NT2/D1 (cell line): ENCODE data around the gene SRCAP.

ENCODE experiments used
- SUZ12 ChIP-seq: IDR thresholded peaks from 2 replicates; pipeline ENCODE4 v1.6.1; 2011; ENCODE audit not compliant: insufficient read length, insufficient read depth; ENCODE audit errors: extremely low read depth
- YY1 ChIP-seq: IDR thresholded peaks from 2 replicates; pipeline ENCODE4 v1.6.1; 2011; ENCODE audit not compliant: insufficient read length, insufficient read depth
- ZNF274 ChIP-seq: IDR thresholded peaks from 2 replicates; pipeline ENCODE4 v1.6.1; 2011; ENCODE audit warnings: mild to moderate bottlenecking, low read depth, low read length

DNA sequence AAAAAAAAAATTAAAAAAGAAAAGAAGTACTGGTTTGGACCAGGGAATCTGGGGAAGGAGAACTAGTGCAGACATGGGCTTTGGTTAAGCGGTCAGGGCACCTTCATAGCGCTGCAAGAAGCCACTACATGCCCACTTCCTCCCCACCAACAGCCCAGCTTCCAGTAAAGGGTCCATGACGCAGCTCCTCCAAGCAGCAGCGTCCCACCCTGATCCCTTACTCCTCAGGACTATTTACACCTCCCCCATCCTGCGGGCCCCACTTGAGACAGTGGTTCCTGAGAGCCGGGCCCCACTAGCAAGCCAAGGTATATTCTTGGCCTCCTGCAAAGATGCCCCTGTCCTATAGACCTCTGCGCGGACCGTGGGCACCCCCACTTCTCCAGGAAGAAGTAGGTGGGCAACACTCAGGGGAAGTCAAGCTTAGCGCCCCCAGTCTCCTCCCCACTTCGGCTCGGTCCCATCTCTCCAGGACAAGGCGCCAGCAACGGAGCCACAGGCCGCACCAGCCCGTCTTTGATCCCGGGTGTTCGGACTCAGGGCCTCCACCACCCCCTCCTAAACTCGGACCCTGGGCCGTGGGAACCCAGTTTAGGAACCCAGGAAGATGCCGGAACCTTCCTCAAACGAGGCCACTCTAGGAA, 49.1 kb upstream of the SRCAP start:
- TF ChIP-seq SUZ12 (no peak), YY1 (no peak), ZNF274 (no peak)
